Upper lobe of left lung (tissue), 6 donors: ENCODE measurements around the gene EFR3B. TPM values are rescaled to one million over a fixed set of nuclear protein-coding genes. Genes with fewer than 3 reads are reported as not detected.

Source experiments
- ATAC-seq, 2 donors: fragments of 200-7000 bp; cut with Tn5 transposase; one replicate each; pipeline ENCODE4 v1.9.1; 2022; ENCODE audit warnings: mild to moderate bottlenecking in 2 of 2, moderate library complexity in 2 of 2; ENCODE audit not compliant: low FRiP score in 2 of 2
- DNase-seq, 2 donors: peaks; one replicate each; pipeline ENCODE4 v3.0.0-alpha.2; 2019 to 2020
- H3K27ac ChIP-seq, 4 donors: fragments of 200-600 bp; sonication (generic); one replicate each; pipeline ENCODE4 v1.5.1; 2016 to 2019
- H3K27me3 ChIP-seq, 4 donors: fragments of 200-600 bp; sonication (generic); one replicate each; pipeline ENCODE4 v1.5.1; 2017 to 2019
- H3K36me3 ChIP-seq, 4 donors: fragments of 200-600 bp; sonication (generic); one replicate each; pipeline ENCODE4 v1.5.1; 2016 to 2019
- H3K4me1 ChIP-seq, 4 donors: fragments of 200-600 bp; sonication (generic); one replicate each; pipeline ENCODE4 v1.5.1; 2018 to 2019
- H3K4me3 ChIP-seq, 4 donors: fragments of 200-600 bp; sonication (generic); one replicate each; pipeline ENCODE4 v1.5.1; 2017 to 2019; ENCODE audit warnings: mild to moderate bottlenecking in 2 of 4, moderate library complexity in 1 of 4
- H3K9me3 ChIP-seq, 4 donors: fragments of 200-600 bp; sonication (generic); one replicate each; pipeline ENCODE4 v1.5.1; 2018 to 2019
- CTCF ChIP-seq, 6 experiments: fragments of 450-650 bp in 4 of 6; fragments of 200-600 bp in 2 of 6; sonication (generic) in 2 of 6; IDR thresholded peaks; one replicate each; pipeline ENCODE4 v1.5.1; 2016 to 2019; ENCODE audit warnings: antibody characterized with exemption in 6 of 6
- EP300 ChIP-seq, 4 donors: sonication (generic); formaldehyde crosslinking; IDR thresholded peaks; one replicate each; pipeline ENCODE4 v1.5.1; 2017; ENCODE audit warnings: antibody characterized with exemption in 4 of 4, control low read depth in 2 of 4
- POLR2A ChIP-seq, 4 donors: fragments of 450-650 bp; IDR thresholded peaks; one replicate each; pipeline ENCODE4 v1.5.1; 2016 to 2017; ENCODE audit warnings: antibody characterized with exemption in 4 of 4, mild to moderate bottlenecking in 2 of 4
- POLR2AphosphoS5 ChIP-seq, 2 donors: sonication (generic); formaldehyde crosslinking; IDR thresholded peaks; one replicate each; pipeline ENCODE4 v1.5.1; 2017; ENCODE audit warnings: antibody characterized with exemption in 2 of 2
- WGBS, 2 donors: methylation state at CpG; one replicate each; pipeline ENCODE4 v1.1.5; 2017 to 2018; 5-methylcytosine and 5-hydroxymethylcytosine counted together
- total RNA-seq, 6 donors: library from RNA; depleted of rRNA in 4 of 6; stranded (reverse); fragments of >200 nt in 4 of 6; gene quantifications; one replicate each; pipeline versions ENCODE4 v1.1.0 to v1.2.1, GENCODE V29; 2016 to 2021
- donor health status: DM: no; HTN: no; CAD: no; lungs with moderate emphysema.
- donor health status: DM: no; HTN: yes; CAD: no; lungs with severe emphysema.

EFR3B gene
- total RNA-seq, 6 donors from 2014 or later = 5.1 to 15.2 (median 9.5) TPM

- TF ChIP-seq CTCF (IDR thresholded peaks at IDR 0.05) = peak in 4 of 6 experiments; percentile 20 to 62 (median 41)
- TF ChIP-seq EP300 (IDR thresholded peaks at IDR 0.05) = no peak
- TF ChIP-seq POLR2A (IDR thresholded peaks at IDR 0.05) = peak in 1 of 4 donors; percentile 35
- peaks cover 15 to 22% (median 20%) of the 10 kb centered on the region in 4 donors for H3K4me1 ChIP-seq
- H3K9me3 ChIP-seq = no peaks in the 10 kb centered on the region
- H3K36me3 ChIP-seq = no peaks in the 10 kb centered on the region
- ATAC-seq (peak; percentile 44 to 80), DNase-seq (peak in 1 of 2 donors; percentile 78)
- no peaks in the 10 kb centered on the region for H3K27me3 ChIP-seq
- WGBS, 2 donors = 3 to 6% methylated on average over 15 to 21 of the region's 28 CpGs
- H3K4me3 ChIP-seq = peak overlapping the region in 3 of 4 donors; percentile 77 to 88 (median 78)
- peak overlapping the region; percentile 6 to 63 (median 56) for H3K27ac ChIP-seq
Measured at GRCh38 chr2:25041307-25041927, 459 bp upstream of the EFR3B start.

- TF ChIP-seq POLR2AphosphoS5 (IDR thresholded peaks at IDR 0.05) (no peak), POLR2A (IDR thresholded peaks at IDR 0.05) (peak in 1 of 4 donors; percentile 35), CTCF (IDR thresholded peaks at IDR 0.05) (peak in 1 of 6 experiments; percentile 2)
- DNase-seq = peak; percentile 24 to 91
- ATAC-seq = peak in 1 of 2 donors; percentile 71
- 3 to 4% methylated on average over 9 to 27 of the region's 76 CpGs for WGBS, 2 donors
- Histone ChIP-seq H3K9me3 (no peaks in the 10 kb centered on the region), H3K27ac (peak overlapping the region; percentile 24 to 84 (median 68)), H3K27me3 (no peaks in the 10 kb centered on the region), H3K4me1 (peaks cover 15 to 22% (median 20%) of the 10 kb centered on the region in 4 donors), H3K4me3 (peak overlapping the region; percentile 56 to 88 (median 78)), H3K36me3 (no peaks in the 10 kb centered on the region)
Measured at GRCh38 chr2:25042321-25043240, 705 bp downstream of the EFR3B start.

DNA sequence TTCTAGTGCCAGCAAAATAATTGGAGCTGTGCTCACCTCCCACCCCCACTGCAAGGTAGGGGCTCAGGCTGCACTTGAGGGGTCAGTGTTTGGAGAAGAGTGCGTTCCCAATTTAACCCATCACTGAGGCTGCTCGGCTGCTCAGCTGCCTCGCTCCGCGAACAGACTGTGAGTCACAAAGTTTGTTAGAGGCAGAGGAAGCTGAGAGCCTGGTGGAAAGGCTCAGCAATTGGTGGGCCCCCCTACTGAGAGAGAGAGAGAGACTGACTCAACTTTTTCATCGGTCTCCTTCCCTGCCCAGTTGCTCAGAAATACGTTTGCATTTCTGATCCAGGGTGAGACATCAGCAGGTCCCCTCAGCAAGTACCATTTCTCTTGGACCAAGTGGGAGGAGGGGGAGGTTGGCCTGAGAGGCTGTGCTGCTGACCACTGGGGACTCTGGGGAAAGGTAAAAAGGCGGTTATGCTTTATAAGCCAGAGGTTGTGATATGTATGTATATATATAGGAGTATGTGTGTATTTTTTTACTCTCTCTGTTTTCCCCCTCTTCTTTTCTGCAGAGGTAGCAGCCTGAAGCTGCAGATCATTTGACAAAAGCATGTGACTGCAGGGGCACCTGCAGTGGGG, 1.5 kb downstream of the EFR3B start:
- no peaks in the 10 kb centered on the region for H3K9me3 ChIP-seq
- ATAC-seq (no peak), DNase-seq (no peak)
- no peaks in the 10 kb centered on the region for H3K36me3 ChIP-seq
- H3K4me3 ChIP-seq = peak overlapping the region in 2 of 4 donors; percentile 78 to 88
- WGBS, 2 donors = 36 to 50% methylated on average over 4 to 8 of the region's 8 CpGs
- H3K27me3 ChIP-seq = no peaks in the 10 kb centered on the region
- peaks cover 15 to 22% (median 20%) of the 10 kb centered on the region in 4 donors for H3K4me1 ChIP-seq
- no peak overlapping the region for H3K27ac ChIP-seq
- TF ChIP-seq POLR2A (IDR thresholded peaks at IDR 0.05) (no peak), EP300 (IDR thresholded peaks at IDR 0.05) (no peak), CTCF (IDR thresholded peaks at IDR 0.05) (no peak), POLR2AphosphoS5 (IDR thresholded peaks at IDR 0.05) (no peak)

- Histone ChIP-seq H3K36me3 (no peaks in the 10 kb centered on the region), H3K4me3 (no peak overlapping the region), H3K27ac (no peak overlapping the region), H3K27me3 (no peaks in the 10 kb centered on the region), H3K9me3 (no peaks in the 10 kb centered on the region), H3K4me1 (peaks cover 15 to 22% (median 20%) of the 10 kb centered on the region in 4 donors)
- DNase-seq (no peak), ATAC-seq (no peak)
- TF ChIP-seq POLR2AphosphoS5 (IDR thresholded peaks at IDR 0.05) (no peak), POLR2A (IDR thresholded peaks at IDR 0.05) (no peak), EP300 (IDR thresholded peaks at IDR 0.05) (no peak), CTCF (IDR thresholded peaks at IDR 0.05) (no peak)
- WGBS, 2 donors = 91 to 100% methylated on average over 1 of the region's 1 CpG
Measured at GRCh38 chr2:25044011-25044410, 2.1 kb downstream of the EFR3B start.
